GM21367 (cell line): Measurements from ENCODE around the gene TRIM44.
"Not testable (repeated sequence)": the region's sequence is repeated elsewhere in the genome, so short reads cannot be mapped to it uniquely, and the experiment has no call there.

Experiments used
- ATAC-seq: cut with Tn5 transposase; IDR thresholded peaks from one replicate; pipeline ENCODE4 v1.9.1; 2021; ENCODE audit not compliant: unreplicated experiment

The TRIM44 gene

GRCh38 chr11:35750315-35750714 lies 87.7 kb downstream of the TRIM44 start:
- ATAC-seq = no peak

GRCh38 chr11:35750981-35751663 lies 88.5 kb downstream of the TRIM44 start:
- no peak for ATAC-seq

GRCh38 chr11:35751664-35752061 lies 89.1 kb downstream of the TRIM44 start:
- no peak for ATAC-seq

GRCh38 chr11:35752115-35752514 lies 89.5 kb downstream of the TRIM44 start:
- ATAC-seq = no peak

GRCh38 chr11:35753573-35753972 lies 91.0 kb downstream of the TRIM44 start:
- not testable (repeated sequence) for ATAC-seq

GRCh38 chr11:35759951-35760350 lies 97.4 kb downstream of the TRIM44 start:
- ATAC-seq = not testable (repeated sequence)

- no peak for ATAC-seq
Observed at GRCh38 chr11:35761899-35762298, 99.3 kb downstream of the TRIM44 start.

GRCh38 chr11:35763301-35763700 lies 100.7 kb downstream of the TRIM44 start:
- no peak for ATAC-seq

- ATAC-seq = no peak
Observed at GRCh38 chr11:35763765-35764164, 101.2 kb downstream of the TRIM44 start.

GRCh38 chr11:35764417-35764816 lies 101.8 kb downstream of the TRIM44 start:
- no peak for ATAC-seq

- no peak for ATAC-seq
Observed at GRCh38 chr11:35765211-35765610, 102.6 kb downstream of the TRIM44 start.

- no peak for ATAC-seq
Observed at GRCh38 chr11:35766651-35767050, 104.1 kb downstream of the TRIM44 start.

- ATAC-seq = not testable (repeated sequence)
Observed at GRCh38 chr11:35770425-35770824, 107.8 kb downstream of the TRIM44 start.

GRCh38 chr11:35771722-35772121 lies 109.1 kb downstream of the TRIM44 start:
- ATAC-seq = no peak

GRCh38 chr11:35777241-35777640 lies 114.7 kb downstream of the TRIM44 start:
- not testable (repeated sequence) for ATAC-seq

GRCh38 chr11:35778943-35779342 lies 116.4 kb downstream of the TRIM44 start:
- not testable (repeated sequence) for ATAC-seq

- no peak for ATAC-seq
Observed at GRCh38 chr11:35779409-35779808, 116.8 kb downstream of the TRIM44 start.

GRCh38 chr11:35780951-35781860 lies 118.6 kb downstream of the TRIM44 start:
- ATAC-seq = no peak

GRCh38 chr11:35781861-35782470 lies 119.4 kb downstream of the TRIM44 start:
- no peak for ATAC-seq

GRCh38 chr11:35783809-35784208 lies 121.2 kb downstream of the TRIM44 start:
- no peak for ATAC-seq

- peak; percentile 54 for ATAC-seq
Observed at GRCh38 chr11:35784699-35785098, 122.1 kb downstream of the TRIM44 start.
